ENCODE measurements around the gene PTPRK. TPM values are rescaled to one million over a fixed set of nuclear protein-coding genes. Genes with fewer than 3 reads are reported as not detected.

PTPRK gene
- total and polyA plus RNA-seq, 2 donors = 26.7 to 134 TPM

DNA sequence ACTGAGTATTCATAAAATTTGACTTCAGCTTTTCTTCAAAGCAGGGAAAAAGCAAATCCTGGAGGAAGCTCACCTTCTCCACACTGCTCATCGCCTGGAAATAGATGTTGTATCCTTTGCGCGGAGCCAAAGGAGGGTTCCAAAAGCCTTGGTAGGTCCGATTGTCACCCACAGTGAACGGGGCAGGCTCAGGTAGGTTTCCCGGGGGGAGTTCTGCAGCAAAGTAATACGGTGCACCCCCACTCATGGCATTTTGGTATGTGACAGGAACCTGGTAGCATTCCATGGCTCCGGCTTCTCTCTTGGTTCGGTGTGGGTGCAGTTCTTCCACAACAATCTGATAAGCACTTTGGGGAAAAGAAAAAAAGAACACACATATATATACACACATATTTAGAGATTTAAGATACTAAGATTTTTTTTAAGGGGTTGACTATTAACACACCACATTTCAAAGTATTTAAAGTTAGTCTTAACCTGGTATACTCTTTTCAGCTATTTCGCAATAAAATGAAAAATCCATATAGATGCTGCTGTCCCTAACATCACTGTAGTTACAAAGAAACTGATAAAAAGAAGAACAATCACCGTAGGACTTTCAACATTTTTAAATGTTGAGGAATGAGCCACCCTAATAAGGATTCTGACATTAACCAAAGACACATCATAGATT is 452.8 kb downstream of the PTPRK start:
- 94% methylated on average over 11 of the region's 11 CpGs for WGBS
- no peak for DNase-seq (ENCODE audit: extremely low spot score)
- H3K4me3 ChIP-seq (ENCODE audit: low read depth, low read length) = no peak overlapping the region
- no peaks in the 10 kb centered on the region for H3K4me1 ChIP-seq (ENCODE audit: insufficient read depth)
- H3K36me3 ChIP-seq (ENCODE audit: insufficient read depth) = no peaks in the 10 kb centered on the region
- no peak overlapping the region for H3K27ac ChIP-seq (ENCODE audit: low read depth)

GRCh38 chr6:128065072-128065471 is 455.3 kb downstream of the PTPRK start:
- no peak for DNase-seq (ENCODE audit: extremely low spot score)

GRCh38 chr6:128064540-128064895 is 455.9 kb downstream of the PTPRK start:
- DNase-seq (ENCODE audit: extremely low spot score) = no peak
- WGBS = 98% methylated on average over 2 of the region's 2 CpGs
- H3K27ac ChIP-seq (ENCODE audit: low read depth) = no peak overlapping the region
- no peaks in the 10 kb centered on the region for H3K4me1 ChIP-seq (ENCODE audit: insufficient read depth)
- H3K36me3 ChIP-seq (ENCODE audit: insufficient read depth) = no peaks in the 10 kb centered on the region
- H3K4me3 ChIP-seq (ENCODE audit: low read depth, low read length) = no peak overlapping the region

More at GRCh38 chr6:128065072-128065471, 455.3 kb downstream of the PTPRK start:
- H3K27ac ChIP-seq (ENCODE audit: low read depth) = no peak overlapping the region
- no peak overlapping the region for H3K4me3 ChIP-seq (ENCODE audit: low read depth, low read length)
- 95% methylated on average over 3 of the region's 3 CpGs for WGBS
- H3K36me3 ChIP-seq (ENCODE audit: insufficient read depth) = no peaks in the 10 kb centered on the region
- no peaks in the 10 kb centered on the region for H3K4me1 ChIP-seq (ENCODE audit: insufficient read depth)

DNA sequence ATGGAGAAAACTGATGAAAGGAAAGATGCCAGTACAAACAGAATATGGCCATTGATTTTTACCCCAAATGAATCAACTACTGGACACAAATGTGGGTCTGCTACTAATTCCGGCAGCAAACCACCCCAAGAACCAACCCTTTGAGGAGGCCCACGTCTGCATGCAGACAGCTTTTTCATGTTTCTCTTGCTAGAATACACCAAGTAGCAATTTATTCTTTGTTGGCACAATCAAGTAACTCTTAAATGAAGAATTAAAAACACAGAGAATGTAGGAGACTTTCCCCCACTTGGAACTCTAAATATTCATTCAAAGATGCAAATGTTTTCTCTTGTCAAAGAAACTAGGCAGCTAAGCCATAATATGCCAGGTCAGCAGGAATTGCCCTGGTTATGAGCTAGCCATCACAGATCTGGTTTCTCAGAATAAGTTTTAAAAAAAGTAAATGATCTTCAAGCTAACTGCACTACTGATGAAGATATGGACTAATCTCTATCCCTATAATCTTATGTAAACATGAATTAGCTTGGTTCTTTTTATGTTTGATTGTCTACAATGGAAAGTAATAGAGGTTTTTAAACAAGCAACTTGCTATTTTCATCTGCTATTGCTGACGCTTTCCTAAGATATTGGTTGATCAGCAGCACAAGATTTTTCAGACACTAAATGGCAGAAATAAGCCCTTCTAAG is 456.4 kb downstream of the PTPRK start:
- Histone ChIP-seq H3K36me3 (ENCODE audit: insufficient read depth) (no peaks in the 10 kb centered on the region), H3K27ac (ENCODE audit: low read depth) (no peak overlapping the region), H3K4me3 (ENCODE audit: low read depth, low read length) (no peak overlapping the region), H3K4me1 (ENCODE audit: insufficient read depth) (no peaks in the 10 kb centered on the region)
- DNase-seq (ENCODE audit: extremely low spot score) = no peak
- WGBS = 92% methylated on average over 3 of the region's 3 CpGs

DNA sequence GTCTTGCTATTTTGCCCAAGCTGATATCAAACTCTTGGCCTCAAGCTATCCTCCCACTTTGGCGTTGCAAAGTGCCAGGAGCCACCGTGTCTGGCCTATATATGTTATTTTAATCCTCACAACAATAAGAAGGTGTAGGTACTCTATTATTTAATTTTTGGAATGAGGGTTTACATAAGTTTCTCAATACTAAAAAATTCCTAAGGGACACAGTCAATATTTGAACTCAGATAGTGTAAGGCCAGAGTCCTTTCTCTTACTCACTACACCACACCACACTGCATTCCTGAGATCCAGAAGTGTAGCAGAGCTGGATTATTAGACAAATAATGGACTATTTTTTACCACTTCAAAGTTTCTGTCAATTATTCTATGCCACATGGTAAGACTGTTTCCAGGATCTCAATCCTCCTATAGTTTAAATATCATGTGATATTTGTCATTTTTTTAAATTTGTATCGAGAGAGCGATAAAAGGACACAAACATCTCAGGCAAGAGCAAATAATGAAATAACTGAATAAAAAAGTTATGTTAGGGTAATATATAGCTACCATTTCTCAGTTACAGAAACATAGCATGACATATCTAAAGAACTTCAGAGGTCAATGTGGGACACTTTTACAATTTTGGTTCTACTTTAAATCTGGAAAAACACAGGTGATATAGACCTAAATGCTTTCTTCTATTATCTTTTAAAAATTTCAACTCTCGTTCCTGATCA is 457.4 kb downstream of the PTPRK start:
- 99% methylated on average over 5 of the region's 5 CpGs for WGBS
- H3K27ac ChIP-seq (ENCODE audit: low read depth) = no peak overlapping the region
- no peaks in the 10 kb centered on the region for H3K4me1 ChIP-seq (ENCODE audit: insufficient read depth)
- H3K36me3 ChIP-seq (ENCODE audit: insufficient read depth) = no peaks in the 10 kb centered on the region
- DNase-seq (ENCODE audit: extremely low spot score) = no peak
- H3K4me3 ChIP-seq (ENCODE audit: low read depth, low read length) = no peak overlapping the region

DNA sequence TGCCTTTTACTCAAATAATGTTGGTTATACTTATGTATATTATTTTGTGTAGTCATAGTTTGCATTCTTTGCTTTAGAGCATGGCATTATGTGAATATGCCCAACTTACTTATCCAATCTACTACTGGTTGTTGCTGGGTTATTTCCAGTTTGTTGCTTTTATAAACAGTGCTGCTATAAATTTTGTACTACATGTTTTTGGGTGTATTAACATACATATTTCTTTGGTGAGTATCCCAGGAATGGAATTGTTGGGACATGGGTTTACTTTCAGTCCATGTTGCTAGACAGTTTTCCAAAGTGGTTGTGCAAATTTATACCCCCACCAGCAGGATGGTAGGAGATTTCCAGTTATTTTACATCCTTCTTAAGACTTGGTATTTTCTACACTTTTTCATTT is 462.5 kb downstream of the PTPRK start:
- Histone ChIP-seq H3K36me3 (ENCODE audit: insufficient read depth) (no peaks in the 10 kb centered on the region), H3K27ac (ENCODE audit: low read depth) (no peak overlapping the region), H3K4me1 (ENCODE audit: insufficient read depth) (no peaks in the 10 kb centered on the region), H3K4me3 (ENCODE audit: low read depth, low read length) (no peak overlapping the region)
- DNase-seq (ENCODE audit: extremely low spot score) = no peak

GRCh38 chr6:128057541-128057940 is 462.9 kb downstream of the PTPRK start:
- no peaks in the 10 kb centered on the region for H3K4me1 ChIP-seq (ENCODE audit: insufficient read depth)
- no peaks in the 10 kb centered on the region for H3K36me3 ChIP-seq (ENCODE audit: insufficient read depth)
- no peak overlapping the region for H3K27ac ChIP-seq (ENCODE audit: low read depth)
- DNase-seq (ENCODE audit: extremely low spot score) = no peak
- WGBS = 95% methylated on average over 3 of the region's 3 CpGs
- no peak overlapping the region for H3K4me3 ChIP-seq (ENCODE audit: low read depth, low read length)

- H3K27ac ChIP-seq (ENCODE audit: low read depth) = no peak overlapping the region
- whole genome bisulfite sequencing = 97% methylated on average over 5 of the region's 5 CpGs
- H3K4me3 ChIP-seq (ENCODE audit: low read depth, low read length) = no peak overlapping the region
- no peak for DNase-seq (ENCODE audit: extremely low spot score)
- peaks cover 2% of the 10 kb centered on the region for H3K36me3 ChIP-seq (ENCODE audit: insufficient read depth)
- no peaks in the 10 kb centered on the region for H3K4me1 ChIP-seq (ENCODE audit: insufficient read depth)
Measured at GRCh38 chr6:128053109-128053508, 467.3 kb downstream of the PTPRK start.

- WGBS = 88% methylated on average over 3 of the region's 3 CpGs
- Histone ChIP-seq H3K4me1 (ENCODE audit: insufficient read depth) (no peaks in the 10 kb centered on the region), H3K36me3 (ENCODE audit: insufficient read depth) (peaks cover 2% of the 10 kb centered on the region), H3K4me3 (ENCODE audit: low read depth, low read length) (no peak overlapping the region), H3K27ac (ENCODE audit: low read depth) (no peak overlapping the region)
- no peak for DNase-seq (ENCODE audit: extremely low spot score)
Measured at GRCh38 chr6:128047989-128048388, 472.4 kb downstream of the PTPRK start.

GRCh38 chr6:128046033-128046432 is 474.4 kb downstream of the PTPRK start:
- no peak overlapping the region for H3K27ac ChIP-seq (ENCODE audit: low read depth)
- H3K4me3 ChIP-seq (ENCODE audit: low read depth, low read length) = no peak overlapping the region
- H3K36me3 ChIP-seq (ENCODE audit: insufficient read depth) = peaks cover 2% of the 10 kb centered on the region
- H3K4me1 ChIP-seq (ENCODE audit: insufficient read depth) = no peaks in the 10 kb centered on the region
- WGBS = 78% methylated on average over 1 of the region's 1 CpG
- DNase-seq (ENCODE audit: extremely low spot score) = no peak

GRCh38 chr6:128039543-128039942 is 480.9 kb downstream of the PTPRK start:
- WGBS = 74% methylated on average over 2 of the region's 2 CpGs
- no peak for DNase-seq (ENCODE audit: extremely low spot score)

GRCh38 chr6:128036808-128037570 is 483.4 kb downstream of the PTPRK start:
- no peak overlapping the region for H3K27ac ChIP-seq (ENCODE audit: low read depth)
- no peaks in the 10 kb centered on the region for H3K4me1 ChIP-seq (ENCODE audit: insufficient read depth)
- no peak for DNase-seq (ENCODE audit: extremely low spot score)
- no peaks in the 10 kb centered on the region for H3K36me3 ChIP-seq (ENCODE audit: insufficient read depth)
- 92% methylated on average over 7 of the region's 7 CpGs for WGBS
- no peak overlapping the region for H3K4me3 ChIP-seq (ENCODE audit: low read depth, low read length)

More at GRCh38 chr6:128039543-128039942, 480.9 kb downstream of the PTPRK start:
- H3K4me3 ChIP-seq (ENCODE audit: low read depth, low read length) = no peak overlapping the region
- H3K4me1 ChIP-seq (ENCODE audit: insufficient read depth) = no peaks in the 10 kb centered on the region
- no peaks in the 10 kb centered on the region for H3K36me3 ChIP-seq (ENCODE audit: insufficient read depth)
- no peak overlapping the region for H3K27ac ChIP-seq (ENCODE audit: low read depth)

DNA sequence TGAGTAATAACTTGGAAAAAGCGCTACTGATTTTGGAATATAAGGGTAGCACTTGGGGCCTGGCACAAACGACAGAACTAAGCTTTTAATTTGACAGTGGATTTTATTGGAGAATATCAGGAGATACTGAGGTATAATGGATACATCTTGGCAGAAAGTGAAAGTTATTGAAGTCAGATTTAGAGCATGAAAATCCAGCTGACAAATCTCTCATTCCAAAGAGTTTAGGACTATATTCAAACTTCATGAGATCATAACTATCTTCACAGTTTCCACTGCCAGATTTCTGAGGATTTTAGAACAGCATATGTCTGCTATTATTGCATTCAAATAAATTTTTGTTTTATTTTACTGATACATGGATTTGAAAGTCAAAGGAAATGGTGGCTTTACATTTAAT is 487.2 kb downstream of the PTPRK start:
- no peaks in the 10 kb centered on the region for H3K4me1 ChIP-seq (ENCODE audit: insufficient read depth)

More for the DNA sequence above, 487.2 kb downstream of the PTPRK start:
- no peak for DNase-seq (ENCODE audit: extremely low spot score)
- no peak overlapping the region for H3K4me3 ChIP-seq (ENCODE audit: low read depth, low read length)
- WGBS = 71% methylated on average over 2 of the region's 2 CpGs
- H3K27ac ChIP-seq (ENCODE audit: low read depth) = no peak overlapping the region
- H3K36me3 ChIP-seq (ENCODE audit: insufficient read depth) = no peaks in the 10 kb centered on the region

Measured in urinary bladder (tissue), 4 donors.